ENCODE data around the gene CDK5R2. TPM values are rescaled to one million over a fixed set of nuclear protein-coding genes. Genes with fewer than 3 reads are reported as not detected.

Gene CDK5R2
- total RNA-seq, 2 donors from 2014 or later: 0.81 to 0.95 TPM

DNA sequence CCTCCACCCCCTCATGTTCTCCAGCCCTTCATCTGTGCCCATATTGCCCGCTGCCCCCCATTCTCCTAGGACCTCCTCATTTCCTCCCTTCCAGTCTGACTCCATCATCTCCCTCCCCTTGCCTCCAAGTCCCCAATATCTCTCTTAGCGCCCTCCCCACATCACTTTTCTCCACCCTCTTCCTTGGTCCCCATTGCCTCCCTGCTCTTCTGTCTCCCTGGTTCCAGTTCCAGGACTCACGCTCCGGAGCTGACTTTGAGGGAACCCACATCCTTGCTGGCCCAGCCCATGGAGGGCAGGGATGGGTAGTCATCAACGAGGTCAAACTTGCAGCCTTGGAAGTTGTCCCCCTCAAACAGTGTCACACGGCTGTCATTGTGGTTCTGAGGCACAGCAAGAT is 31.1 kb downstream of the CDK5R2 start:
- Mint-ChIP-seq H3K36me3 (ENCODE audit: low read depth) (no peaks in the 10 kb centered on the region), H3K27ac (no peak overlapping the region), H3K27me3 (ENCODE audit: insufficient read depth) (peaks cover 98% of the 10 kb centered on the region), H3K9me3 (no peaks in the 10 kb centered on the region), H3K4me1 (peaks cover 3% of the 10 kb centered on the region), H3K4me3 (no peak overlapping the region)
- Histone ChIP-seq H3K36me3 (ENCODE audit: control insufficient read depth, insufficient read depth, low read length) (no peaks in the 10 kb centered on the region), H3K4me1 (ENCODE audit: control insufficient read depth, insufficient read depth, low read length) (peaks cover 4% of the 10 kb centered on the region), H3K9ac (ENCODE audit: extremely low read depth, low read length, poor library complexity, severe bottlenecking) (no peak overlapping the region), H3K27me3 (ENCODE audit: control insufficient read depth, insufficient read depth, low read length, poor library complexity, severe bottlenecking) (peaks cover 100% of the 10 kb centered on the region), H3K27ac (ENCODE audit: low read depth, low read length) (no peak overlapping the region), H3K4me3 (ENCODE audit: low read length) (no peak overlapping the region), H3K9me3 (ENCODE audit: control insufficient read depth, low read length) (no peaks in the 10 kb centered on the region)
- 25 to 32% methylated on average over 3 to 6 of the region's 6 CpGs for WGBS, 2 experiments (ENCODE audit: insufficient coverage in 1 of 2, insufficient read length in 1 of 2)
- no peak for DNase-seq
- no peak for TF ChIP-seq CTCF (conservative IDR thresholded peaks at IDR 0.05)

DNA sequence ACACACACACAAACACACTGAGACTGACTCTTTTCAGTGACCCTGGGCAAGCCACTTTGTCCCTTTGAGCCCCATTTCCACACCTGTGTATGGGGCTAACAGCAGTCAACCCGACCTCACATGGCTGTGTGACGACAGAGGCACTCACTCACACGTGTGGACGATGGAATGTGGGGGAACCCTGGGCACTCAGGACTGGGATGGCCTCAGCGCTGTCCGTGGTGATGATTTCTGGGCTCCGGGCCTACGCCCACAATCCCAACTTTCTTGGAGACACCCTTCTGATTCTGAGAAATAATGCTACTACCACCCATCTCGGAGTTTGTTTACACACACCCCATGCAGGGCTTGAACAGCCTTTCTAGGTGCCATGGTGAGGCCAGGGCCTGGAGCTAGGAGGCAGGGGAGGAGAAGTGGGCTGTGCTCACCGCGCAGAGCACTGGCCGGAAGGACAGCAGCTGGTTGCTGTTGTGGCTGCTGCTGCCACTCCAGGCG is 32.3 kb downstream of the CDK5R2 start:
- no peaks in the 10 kb centered on the region for H3K36me3 Mint-ChIP-seq (ENCODE audit: low read depth)
- TF ChIP-seq CTCF (conservative IDR thresholded peaks at IDR 0.05): no peak
- 19 to 20% methylated on average over 8 to 13 of the region's 13 CpGs for WGBS, 2 experiments (ENCODE audit: insufficient coverage in 1 of 2, insufficient read length in 1 of 2)
- Histone ChIP-seq H3K27ac (ENCODE audit: low read depth, low read length) (no peak overlapping the region), H3K9me3 (ENCODE audit: control insufficient read depth, low read length) (no peaks in the 10 kb centered on the region), H3K36me3 (ENCODE audit: control insufficient read depth, insufficient read depth, low read length) (no peaks in the 10 kb centered on the region), H3K27me3 (ENCODE audit: control insufficient read depth, insufficient read depth, low read length, poor library complexity, severe bottlenecking) (peaks cover 93% of the 10 kb centered on the region), H3K9ac (ENCODE audit: extremely low read depth, low read length, poor library complexity, severe bottlenecking) (no peak overlapping the region), H3K4me1 (ENCODE audit: control insufficient read depth, insufficient read depth, low read length) (peaks cover 8% of the 10 kb centered on the region), H3K4me3 (ENCODE audit: low read length) (no peak overlapping the region)
- H3K4me1 Mint-ChIP-seq: peaks cover 5% of the 10 kb centered on the region
- no peak overlapping the region for H3K4me3 Mint-ChIP-seq
- peak; percentile 70 for DNase-seq
- H3K27ac Mint-ChIP-seq: no peak overlapping the region
- H3K9me3 Mint-ChIP-seq: no peaks in the 10 kb centered on the region
- H3K27me3 Mint-ChIP-seq (ENCODE audit: insufficient read depth): peaks cover 97% of the 10 kb centered on the region

DNA sequence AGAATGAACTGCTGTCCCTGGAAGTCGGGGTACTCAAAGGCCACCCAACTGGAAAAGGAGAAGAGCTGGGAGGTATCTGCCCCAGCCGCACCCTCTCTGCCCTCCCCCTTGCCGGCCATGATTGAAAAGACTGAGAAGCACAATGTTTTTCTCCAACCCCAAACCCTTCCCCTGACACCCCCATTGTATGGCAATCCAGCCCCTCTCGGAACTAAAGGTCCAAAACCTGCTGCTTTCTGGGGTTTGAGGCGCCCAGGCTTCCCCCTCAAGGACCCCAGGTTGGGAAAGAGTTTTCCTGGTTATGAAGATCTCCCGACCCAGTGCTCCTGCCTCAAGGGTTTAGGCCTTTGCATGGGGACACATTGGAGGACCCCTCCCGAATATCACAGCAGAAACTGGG is 32.7 kb downstream of the CDK5R2 start:
- H3K27ac ChIP-seq (ENCODE audit: low read depth, low read length): no peak overlapping the region
- Mint-ChIP-seq H3K4me3 (no peak overlapping the region), H3K27ac (no peak overlapping the region), H3K9me3 (no peaks in the 10 kb centered on the region), H3K36me3 (ENCODE audit: low read depth) (no peaks in the 10 kb centered on the region), H3K4me1 (peaks cover 8% of the 10 kb centered on the region), H3K27me3 (ENCODE audit: insufficient read depth) (peaks cover 96% of the 10 kb centered on the region)
- peaks cover 88% of the 10 kb centered on the region for H3K27me3 ChIP-seq (ENCODE audit: control insufficient read depth, insufficient read depth, low read length, poor library complexity, severe bottlenecking)
- H3K4me1 ChIP-seq (ENCODE audit: control insufficient read depth, insufficient read depth, low read length): peaks cover 8% of the 10 kb centered on the region
- no peaks in the 10 kb centered on the region for H3K9me3 ChIP-seq (ENCODE audit: control insufficient read depth, low read length)
- no peak for TF ChIP-seq CTCF (conservative IDR thresholded peaks at IDR 0.05)
- no peak overlapping the region for H3K4me3 ChIP-seq (ENCODE audit: low read length)
- H3K36me3 ChIP-seq (ENCODE audit: control insufficient read depth, insufficient read depth, low read length): no peaks in the 10 kb centered on the region
- 0 to 22% methylated on average over 1 to 7 of the region's 7 CpGs for WGBS, 2 experiments (ENCODE audit: insufficient coverage in 1 of 2, insufficient read length in 1 of 2)
- H3K9ac ChIP-seq (ENCODE audit: extremely low read depth, low read length, poor library complexity, severe bottlenecking): no peak overlapping the region
- no peak for DNase-seq

Data from endodermal cell (in vitro differentiated cells).